HEK293 (cell line): ENCODE results near the gene KIF12.

Source experiments
- GLIS1 ChIP-seq: fragments of 450-650 bp; formaldehyde crosslinking; IDR thresholded peaks from 2 replicates; pipeline ENCODE4 v1.5.1; 2016; ENCODE audit warnings: missing biosample characterization, missing genetic modification characterization
- KLF16 ChIP-seq: fragments of 450-650 bp; formaldehyde crosslinking; IDR thresholded peaks from 2 replicates; pipeline ENCODE4 v1.5.1; 2017; ENCODE audit warnings: missing biosample characterization, missing genetic modification characterization
- SALL2 ChIP-seq: fragments of 450-650 bp; formaldehyde crosslinking; IDR thresholded peaks from 2 replicates; pipeline ENCODE4 v1.5.0; 2017; ENCODE audit warnings: missing biosample characterization, mild to moderate bottlenecking, missing genetic modification characterization, borderline replicate concordance
- TCF7L2 ChIP-seq: IDR thresholded peaks from 2 replicates; pipeline ENCODE4 v1.6.1; 2011; ENCODE audit warnings: low read depth, mild to moderate bottlenecking, inconsistent platforms, low read length, moderate library complexity, borderline replicate concordance
- YY1 ChIP-seq: fragments of 450-650 bp; formaldehyde crosslinking; IDR thresholded peaks from 2 replicates; pipeline ENCODE4 v1.5.1; 2018; ENCODE audit warnings: missing biosample characterization, missing genetic modification characterization
- ZEB2 ChIP-seq: fragments of 450-650 bp; formaldehyde crosslinking; IDR thresholded peaks from 2 replicates; pipeline ENCODE4 v1.5.1; 2016; ENCODE audit warnings: missing biosample characterization, missing genetic modification characterization
- ZNF341 ChIP-seq: fragments of 450-650 bp; formaldehyde crosslinking; IDR thresholded peaks from 2 replicates; pipeline ENCODE4; 2016; ENCODE audit warnings: low read depth, missing biosample characterization, missing genetic modification characterization
- TF ChIP-seq, protein P1 (sequence below): fragments of 450-650 bp; formaldehyde crosslinking; IDR thresholded peaks from 2 replicates; pipeline ENCODE4 v1.5.1; 2016; ENCODE audit warnings: missing biosample characterization, missing genetic modification characterization
- TF ChIP-seq, protein P2 (sequence below): fragments of 450-650 bp; formaldehyde crosslinking; IDR thresholded peaks from 2 replicates; pipeline ENCODE4 v1.5.1; 2017; ENCODE audit warnings: missing biosample characterization, missing genetic modification characterization
- TF ChIP-seq, protein P3 (sequence below): fragments of 450-650 bp; formaldehyde crosslinking; IDR thresholded peaks from 2 replicates; pipeline ENCODE4 v1.5.1; 2016; ENCODE audit warnings: missing biosample characterization, missing genetic modification characterization

DNA sequence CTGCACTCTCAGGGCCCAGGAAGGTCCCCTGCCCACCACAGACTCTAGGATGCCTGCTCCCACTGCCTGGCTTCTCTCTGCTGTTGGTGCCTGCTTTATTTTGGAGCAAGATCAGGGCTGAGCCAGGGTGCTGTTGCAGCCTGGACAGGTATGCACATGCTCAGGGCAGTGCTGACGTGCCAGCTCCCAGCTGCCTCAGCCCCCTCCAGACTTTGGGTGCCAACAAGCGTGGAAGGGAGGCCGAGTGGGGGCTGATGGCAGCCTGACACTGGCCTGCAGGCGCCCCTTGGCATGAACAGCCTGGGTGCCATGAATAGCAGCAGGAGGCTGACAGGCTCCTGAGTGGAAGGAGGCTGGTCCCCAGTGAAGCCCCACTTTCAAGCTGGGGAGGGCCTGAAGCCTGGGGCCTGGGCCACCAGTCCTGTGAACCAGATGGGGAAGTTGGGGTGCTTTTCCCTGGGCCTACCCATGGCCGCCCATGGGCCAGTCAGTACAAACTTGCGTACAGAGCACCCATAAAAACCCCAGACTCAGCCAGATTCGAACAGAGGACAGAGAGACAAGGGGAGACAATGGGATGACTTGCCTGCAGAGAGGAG lies 27.8 kb downstream of the KIF12 start:
- TF ChIP-seq, protein P1, sequence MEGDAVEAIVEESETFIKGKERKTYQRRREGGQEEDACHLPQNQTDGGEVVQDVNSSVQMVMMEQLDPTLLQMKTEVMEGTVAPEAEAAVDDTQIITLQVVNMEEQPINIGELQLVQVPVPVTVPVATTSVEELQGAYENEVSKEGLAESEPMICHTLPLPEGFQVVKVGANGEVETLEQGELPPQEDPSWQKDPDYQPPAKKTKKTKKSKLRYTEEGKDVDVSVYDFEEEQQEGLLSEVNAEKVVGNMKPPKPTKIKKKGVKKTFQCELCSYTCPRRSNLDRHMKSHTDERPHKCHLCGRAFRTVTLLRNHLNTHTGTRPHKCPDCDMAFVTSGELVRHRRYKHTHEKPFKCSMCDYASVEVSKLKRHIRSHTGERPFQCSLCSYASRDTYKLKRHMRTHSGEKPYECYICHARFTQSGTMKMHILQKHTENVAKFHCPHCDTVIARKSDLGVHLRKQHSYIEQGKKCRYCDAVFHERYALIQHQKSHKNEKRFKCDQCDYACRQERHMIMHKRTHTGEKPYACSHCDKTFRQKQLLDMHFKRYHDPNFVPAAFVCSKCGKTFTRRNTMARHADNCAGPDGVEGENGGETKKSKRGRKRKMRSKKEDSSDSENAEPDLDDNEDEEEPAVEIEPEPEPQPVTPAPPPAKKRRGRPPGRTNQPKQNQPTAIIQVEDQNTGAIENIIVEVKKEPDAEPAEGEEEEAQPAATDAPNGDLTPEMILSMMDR (tag by site-specific recombination) = no peak
- no peak for TF ChIP-seq TCF7L2
- TF ChIP-seq ZEB2 (tag by site-specific recombination) = no peak
- TF ChIP-seq KLF16 (tag by site-specific recombination) = no peak
- no peak for TF ChIP-seq YY1
- no peak for TF ChIP-seq GLIS1
- TF ChIP-seq, protein P2, sequence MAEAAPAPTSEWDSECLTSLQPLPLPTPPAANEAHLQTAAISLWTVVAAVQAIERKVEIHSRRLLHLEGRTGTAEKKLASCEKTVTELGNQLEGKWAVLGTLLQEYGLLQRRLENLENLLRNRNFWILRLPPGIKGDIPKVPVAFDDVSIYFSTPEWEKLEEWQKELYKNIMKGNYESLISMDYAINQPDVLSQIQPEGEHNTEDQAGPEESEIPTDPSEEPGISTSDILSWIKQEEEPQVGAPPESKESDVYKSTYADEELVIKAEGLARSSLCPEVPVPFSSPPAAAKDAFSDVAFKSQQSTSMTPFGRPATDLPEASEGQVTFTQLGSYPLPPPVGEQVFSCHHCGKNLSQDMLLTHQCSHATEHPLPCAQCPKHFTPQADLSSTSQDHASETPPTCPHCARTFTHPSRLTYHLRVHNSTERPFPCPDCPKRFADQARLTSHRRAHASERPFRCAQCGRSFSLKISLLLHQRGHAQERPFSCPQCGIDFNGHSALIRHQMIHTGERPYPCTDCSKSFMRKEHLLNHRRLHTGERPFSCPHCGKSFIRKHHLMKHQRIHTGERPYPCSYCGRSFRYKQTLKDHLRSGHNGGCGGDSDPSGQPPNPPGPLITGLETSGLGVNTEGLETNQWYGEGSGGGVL = no peak
- TF ChIP-seq, protein P3, sequence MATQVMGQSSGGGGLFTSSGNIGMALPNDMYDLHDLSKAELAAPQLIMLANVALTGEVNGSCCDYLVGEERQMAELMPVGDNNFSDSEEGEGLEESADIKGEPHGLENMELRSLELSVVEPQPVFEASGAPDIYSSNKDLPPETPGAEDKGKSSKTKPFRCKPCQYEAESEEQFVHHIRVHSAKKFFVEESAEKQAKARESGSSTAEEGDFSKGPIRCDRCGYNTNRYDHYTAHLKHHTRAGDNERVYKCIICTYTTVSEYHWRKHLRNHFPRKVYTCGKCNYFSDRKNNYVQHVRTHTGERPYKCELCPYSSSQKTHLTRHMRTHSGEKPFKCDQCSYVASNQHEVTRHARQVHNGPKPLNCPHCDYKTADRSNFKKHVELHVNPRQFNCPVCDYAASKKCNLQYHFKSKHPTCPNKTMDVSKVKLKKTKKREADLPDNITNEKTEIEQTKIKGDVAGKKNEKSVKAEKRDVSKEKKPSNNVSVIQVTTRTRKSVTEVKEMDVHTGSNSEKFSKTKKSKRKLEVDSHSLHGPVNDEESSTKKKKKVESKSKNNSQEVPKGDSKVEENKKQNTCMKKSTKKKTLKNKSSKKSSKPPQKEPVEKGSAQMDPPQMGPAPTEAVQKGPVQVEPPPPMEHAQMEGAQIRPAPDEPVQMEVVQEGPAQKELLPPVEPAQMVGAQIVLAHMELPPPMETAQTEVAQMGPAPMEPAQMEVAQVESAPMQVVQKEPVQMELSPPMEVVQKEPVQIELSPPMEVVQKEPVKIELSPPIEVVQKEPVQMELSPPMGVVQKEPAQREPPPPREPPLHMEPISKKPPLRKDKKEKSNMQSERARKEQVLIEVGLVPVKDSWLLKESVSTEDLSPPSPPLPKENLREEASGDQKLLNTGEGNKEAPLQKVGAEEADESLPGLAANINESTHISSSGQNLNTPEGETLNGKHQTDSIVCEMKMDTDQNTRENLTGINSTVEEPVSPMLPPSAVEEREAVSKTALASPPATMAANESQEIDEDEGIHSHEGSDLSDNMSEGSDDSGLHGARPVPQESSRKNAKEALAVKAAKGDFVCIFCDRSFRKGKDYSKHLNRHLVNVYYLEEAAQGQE (tag by site-specific recombination) = no peak
- TF ChIP-seq ZNF341 (tag by site-specific recombination) = no peak
- TF ChIP-seq SALL2 (tag by site-specific recombination) = no peak
